Thymus (tissue), 11 donors: ENCODE measurements around the gene IDI2. TPM values are rescaled to one million over a fixed set of nuclear protein-coding genes. Genes with fewer than 3 reads are reported as not detected.
A peak's percentile ranks its signal among the peaks of the same experiment; 100 is the strongest.

Source experiments
- DNase-seq, 9 donors: peaks; one replicate each; pipeline ENCODE4 v3.0.0-alpha.2; 2013; ENCODE audit warnings: low spot score in 9 of 9, low read depth in 6 of 9, missing footprints in 1 of 9
- H3K27ac ChIP-seq, 2 donors: one replicate each; pipeline ENCODE4 v1.5.1; 2013; ENCODE audit warnings: control low read depth in 1 of 2, low read depth in 1 of 2, low read length in 1 of 2, mild to moderate bottlenecking in 1 of 2, moderate library complexity in 1 of 2
- H3K27me3 ChIP-seq, 2 donors: one replicate each; pipeline ENCODE4 v1.5.1; 2013; ENCODE audit warnings: low read length in 1 of 2; ENCODE audit not compliant: control insufficient read depth in 2 of 2, insufficient read depth in 1 of 2
- H3K36me3 ChIP-seq, 2 donors: one replicate each; pipeline ENCODE4 v1.5.1; 2013; ENCODE audit warnings: low read length in 1 of 2, mild to moderate bottlenecking in 1 of 2, moderate library complexity in 1 of 2; ENCODE audit not compliant: control insufficient read depth in 2 of 2, insufficient read depth in 2 of 2
- H3K4me1 ChIP-seq, 2 donors: one replicate each; pipeline ENCODE4 v1.5.1; 2013; ENCODE audit warnings: low read length in 2 of 2; ENCODE audit not compliant: control insufficient read depth in 2 of 2, insufficient read depth in 2 of 2
- H3K4me3 ChIP-seq, 2 donors: one replicate each; pipeline ENCODE4 v1.5.1; 2013; ENCODE audit warnings: low read length in 2 of 2, control low read depth in 1 of 2, mild to moderate bottlenecking in 1 of 2
- H3K9me3 ChIP-seq, 2 donors: one replicate each; pipeline ENCODE4 v1.5.1; 2013; ENCODE audit warnings: low read length in 1 of 2, mild to moderate bottlenecking in 1 of 2; ENCODE audit not compliant: control insufficient read depth in 2 of 2, insufficient read depth in 1 of 2
- WGBS: extraction: QIAGEN DNeasy Blood & Tissue Kit; methylation state at CpG from one replicate; pipeline ENCODE4 v1.1.7; 2013; 5-methylcytosine and 5-hydroxymethylcytosine counted together
- polyA plus RNA-seq: library from polyadenylated mRNA; stranded (reverse); fragments of 200-250 nt; gene quantifications from one replicate; pipeline ENCODE4 v1.2.3, GENCODE V29; 2013
- total RNA-seq: library from RNA; stranded (reverse); fragments of 120-200 nt; gene quantifications from one replicate; pipeline ENCODE4 v1.2.4, GENCODE V29; 2013
- donor health status: healthy.

Gene IDI2
- total and polyA plus RNA-seq, 2 donors: 0.14 TPM; not detected in 1

DNA sequence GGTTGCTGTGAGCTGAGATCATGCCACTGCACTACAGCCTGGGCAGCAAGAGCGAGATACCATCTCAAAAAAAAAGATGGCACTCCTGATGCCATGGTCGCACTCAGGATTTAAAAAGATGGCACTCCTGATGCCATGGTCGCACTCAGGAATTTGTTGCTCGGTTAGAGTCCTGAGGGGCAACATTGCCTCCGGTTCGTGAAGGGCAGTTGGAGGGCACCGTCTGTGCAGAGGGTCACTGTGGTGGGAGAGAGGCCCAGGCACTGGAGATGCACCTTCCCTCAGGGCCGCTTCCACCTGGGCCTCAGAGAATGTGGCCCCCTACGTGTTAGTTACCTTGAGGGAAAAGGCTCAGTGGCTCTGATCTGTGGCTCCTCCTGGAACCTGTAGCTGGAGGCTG lies 19.1 kb downstream of the IDI2 start:
- WGBS: 99% methylated on average over 9 of the region's 9 CpGs
- H3K9me3 ChIP-seq: peaks cover 0 to 4% of the 10 kb centered on the region in 2 donors
- no peak overlapping the region for H3K27ac ChIP-seq
- no peaks in the 10 kb centered on the region for H3K27me3 ChIP-seq
- no peak for DNase-seq
- H3K4me3 ChIP-seq: no peak overlapping the region
- no peaks in the 10 kb centered on the region for H3K4me1 ChIP-seq
- H3K36me3 ChIP-seq: peaks cover 78 to 86% of the 10 kb centered on the region in 2 donors

DNA sequence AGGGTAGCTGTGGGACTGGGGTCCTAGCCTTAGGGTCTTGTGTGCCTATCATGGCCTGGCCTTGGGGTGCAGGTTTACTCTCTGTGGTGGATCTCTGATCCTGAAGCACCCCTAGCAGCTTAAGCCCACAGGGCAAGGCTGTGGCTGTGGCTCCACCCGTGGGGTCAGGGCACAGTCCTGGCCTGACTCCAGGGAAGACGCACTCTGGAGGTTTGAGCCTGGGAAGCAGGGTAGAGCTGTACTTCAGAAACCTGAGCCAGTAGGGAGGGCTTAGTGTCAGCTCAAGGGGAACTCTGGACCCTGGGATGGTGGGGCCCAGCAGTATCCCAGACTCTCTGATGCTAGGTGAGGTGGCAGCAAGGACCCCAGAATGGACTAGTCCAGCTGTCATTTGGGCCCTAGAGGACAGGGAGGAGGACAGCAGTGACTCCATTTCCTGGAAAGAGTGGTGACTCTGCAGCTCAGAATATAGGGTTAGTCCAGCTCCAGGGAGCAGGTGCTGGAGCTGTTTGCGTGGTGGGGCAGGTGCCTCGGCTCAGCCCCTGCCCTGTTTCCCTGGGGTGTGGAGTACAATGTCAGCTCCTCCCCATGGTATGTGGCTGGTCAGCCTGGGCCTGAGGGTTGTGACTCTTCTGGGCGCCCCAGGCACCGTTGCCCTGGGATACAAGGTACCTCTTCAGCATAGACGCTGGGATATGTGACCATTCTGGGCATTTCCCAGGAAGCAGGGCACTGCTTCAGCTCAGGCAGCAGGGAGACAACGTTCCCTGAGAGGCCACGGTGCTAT lies 21.6 kb downstream of the IDI2 start:
- over 99% methylated on average over 9 of the region's 9 CpGs for WGBS
- H3K9me3 ChIP-seq: peaks cover 2 to 4% of the 10 kb centered on the region in 2 donors
- no peak for DNase-seq
- H3K4me3 ChIP-seq: no peak overlapping the region
- no peak overlapping the region for H3K27ac ChIP-seq
- no peaks in the 10 kb centered on the region for H3K4me1 ChIP-seq
- no peaks in the 10 kb centered on the region for H3K27me3 ChIP-seq
- peaks cover 71 to 88% of the 10 kb centered on the region in 2 donors for H3K36me3 ChIP-seq

DNA sequence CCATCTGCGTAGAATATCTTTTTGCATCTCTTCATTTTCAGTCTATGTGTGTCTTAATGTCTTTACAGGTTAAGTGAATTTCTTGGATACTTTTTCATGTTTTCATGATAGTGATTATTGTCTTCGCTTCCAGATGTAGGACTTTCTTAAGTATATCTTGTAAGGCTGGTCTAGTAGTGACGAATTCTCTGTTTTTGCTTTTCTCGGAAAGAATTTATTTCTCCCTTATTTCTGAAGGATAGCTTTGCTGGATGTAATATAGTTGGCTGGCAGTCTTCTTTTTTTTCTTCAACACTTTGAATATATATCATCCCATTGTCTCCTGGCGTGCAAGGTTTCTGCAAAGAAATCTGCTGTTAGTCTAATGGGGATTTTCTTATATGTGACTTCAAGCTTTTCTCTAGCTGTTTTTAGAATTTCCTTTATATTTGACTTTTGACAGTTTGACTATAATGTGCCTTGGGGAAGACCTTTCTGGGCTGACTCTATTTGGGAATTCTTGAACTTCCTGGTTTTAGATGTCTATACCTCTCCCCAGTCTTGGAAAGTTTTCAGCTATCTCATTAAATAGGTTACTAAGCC lies 23.1 kb downstream of the IDI2 start:
- Histone ChIP-seq H3K4me1 (no peaks in the 10 kb centered on the region), H3K36me3 (peaks cover 78 to 89% of the 10 kb centered on the region in 2 donors), H3K27ac (no peak overlapping the region), H3K4me3 (no peak overlapping the region), H3K27me3 (no peaks in the 10 kb centered on the region), H3K9me3 (peaks cover 2 to 4% of the 10 kb centered on the region in 2 donors)
- 99% methylated on average over 5 of the region's 5 CpGs for WGBS
- peak in 1 of 9 donors; percentile 11 for DNase-seq

DNA sequence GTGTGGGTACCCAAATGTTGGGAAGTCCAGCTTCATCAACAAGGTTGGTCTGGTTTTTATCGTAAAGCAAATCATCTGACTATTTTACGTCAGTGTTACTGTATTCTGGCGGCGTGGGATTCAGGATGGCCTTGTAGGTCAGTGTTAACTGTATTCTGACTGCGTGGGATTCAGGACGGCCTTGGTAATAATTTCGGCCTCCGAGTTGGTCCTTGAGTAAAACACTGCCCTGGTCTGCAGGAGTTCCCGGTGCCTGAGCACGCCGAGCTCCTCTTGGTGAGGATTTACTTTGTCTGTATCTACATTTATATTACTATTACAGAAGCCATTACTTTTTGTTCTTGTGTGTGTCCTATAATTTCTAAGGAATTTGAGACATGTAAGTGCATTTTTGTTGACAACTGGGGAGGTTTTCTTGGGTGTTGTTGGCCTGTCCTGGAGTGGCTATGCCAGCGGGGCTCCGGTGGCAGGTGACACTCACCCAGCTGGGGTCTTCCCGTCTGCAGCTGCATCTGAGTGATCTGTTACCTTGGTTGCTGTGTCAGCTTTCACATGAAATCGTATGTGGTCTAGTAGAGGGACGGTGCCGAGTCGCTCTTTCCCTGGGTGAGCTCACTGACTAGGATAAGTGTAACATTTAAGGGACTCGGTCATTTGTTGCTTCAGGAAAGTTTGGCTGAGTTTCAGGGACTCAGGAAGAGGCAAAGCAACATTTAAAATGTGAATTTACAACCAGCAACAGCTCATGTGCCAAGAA lies 28.2 kb downstream of the IDI2 start:
- no peaks in the 10 kb centered on the region for H3K4me1 ChIP-seq
- no peak overlapping the region for H3K4me3 ChIP-seq
- 90% methylated on average over 19 of the region's 19 CpGs for WGBS
- DNase-seq: no peak
- no peaks in the 10 kb centered on the region for H3K27me3 ChIP-seq
- no peak overlapping the region for H3K27ac ChIP-seq
- H3K36me3 ChIP-seq: peaks cover 67 to 84% of the 10 kb centered on the region in 2 donors
- peaks cover 2 to 4% of the 10 kb centered on the region in 2 donors for H3K9me3 ChIP-seq

GRCh38 chr10:996031-996430 lies 29.6 kb downstream of the IDI2 start:
- no peaks in the 10 kb centered on the region for H3K27me3 ChIP-seq
- H3K36me3 ChIP-seq: peaks cover 56 to 71% of the 10 kb centered on the region in 2 donors

GRCh38 chr10:995559-995926 lies 30.1 kb downstream of the IDI2 start:
- no peaks in the 10 kb centered on the region for H3K9me3 ChIP-seq
- DNase-seq: no peak
- WGBS: 99% methylated on average over 7 of the region's 7 CpGs
- no peaks in the 10 kb centered on the region for H3K27me3 ChIP-seq
- no peak overlapping the region for H3K4me3 ChIP-seq
- no peak overlapping the region for H3K27ac ChIP-seq
- peaks cover 0 to 3% of the 10 kb centered on the region in 2 donors for H3K4me1 ChIP-seq
- peaks cover 56 to 69% of the 10 kb centered on the region in 2 donors for H3K36me3 ChIP-seq

More at GRCh38 chr10:996031-996430, 29.6 kb downstream of the IDI2 start:
- Histone ChIP-seq H3K27ac (no peak overlapping the region), H3K9me3 (no peaks in the 10 kb centered on the region), H3K4me1 (no peaks in the 10 kb centered on the region), H3K4me3 (no peak overlapping the region)
- WGBS: 98% methylated on average over 12 of the region's 12 CpGs
- no peak for DNase-seq

GRCh38 chr10:994836-995558 lies 30.7 kb downstream of the IDI2 start:
- no peaks in the 10 kb centered on the region for H3K27me3 ChIP-seq
- DNase-seq: no peak
- H3K4me3 ChIP-seq: no peak overlapping the region
- H3K27ac ChIP-seq: no peak overlapping the region
- H3K36me3 ChIP-seq: peaks cover 53 to 65% of the 10 kb centered on the region in 2 donors
- H3K4me1 ChIP-seq: peaks cover 0 to 3% of the 10 kb centered on the region in 2 donors
- 97% methylated on average over 6 of the region's 6 CpGs for WGBS
- no peaks in the 10 kb centered on the region for H3K9me3 ChIP-seq

GRCh38 chr10:992871-993270 lies 32.8 kb downstream of the IDI2 start:
- H3K4me1 ChIP-seq: peaks cover 7 to 9% of the 10 kb centered on the region in 2 donors
- no peak overlapping the region for H3K4me3 ChIP-seq
- DNase-seq: no peak
- H3K36me3 ChIP-seq: peaks cover 37 to 46% of the 10 kb centered on the region in 2 donors
- H3K27ac ChIP-seq: no peak overlapping the region
- no peaks in the 10 kb centered on the region for H3K27me3 ChIP-seq
- no peaks in the 10 kb centered on the region for H3K9me3 ChIP-seq
